GM21515 (cell line): ENCODE measurements around the gene COL6A3.
"Not testable (repeated sequence)": the region's sequence is repeated elsewhere in the genome, so short reads cannot be mapped to it uniquely, and the experiment has no call there.

ENCODE experiments used
- ATAC-seq: cut with Tn5 transposase; IDR thresholded peaks from one replicate; pipeline ENCODE4 v1.9.1; 2021; ENCODE audit not compliant: unreplicated experiment

The COL6A3 gene

GRCh38 chr2:237384672-237385020 is 29.3 kb downstream of the COL6A3 start:
- ATAC-seq: no peak

GRCh38 chr2:237383991-237384671 is 29.8 kb downstream of the COL6A3 start:
- no peak for ATAC-seq

GRCh38 chr2:237380768-237381167 is 33.2 kb downstream of the COL6A3 start:
- ATAC-seq: no peak

- no peak for ATAC-seq
Observed at GRCh38 chr2:237379636-237380035, 34.3 kb downstream of the COL6A3 start.

- no peak for ATAC-seq
Observed at GRCh38 chr2:237378650-237379049, 35.3 kb downstream of the COL6A3 start.

- ATAC-seq: no peak
Observed at GRCh38 chr2:237374284-237375060, 39.5 kb downstream of the COL6A3 start.

- ATAC-seq: no peak
Observed at GRCh38 chr2:237371856-237372255, 42.1 kb downstream of the COL6A3 start.

- ATAC-seq: no peak
Observed at GRCh38 chr2:237365671-237366070, 48.3 kb downstream of the COL6A3 start.

GRCh38 chr2:237364655-237365054 is 49.3 kb downstream of the COL6A3 start:
- no peak for ATAC-seq

GRCh38 chr2:237361194-237362004 is 52.6 kb downstream of the COL6A3 start:
- no peak for ATAC-seq

- no peak for ATAC-seq
Observed at GRCh38 chr2:237359894-237360780, 53.8 kb downstream of the COL6A3 start.

- ATAC-seq: no peak
Observed at GRCh38 chr2:237359518-237359840, 54.5 kb downstream of the COL6A3 start.

- ATAC-seq: no peak
Observed at GRCh38 chr2:237358721-237359517, 55.0 kb downstream of the COL6A3 start.

GRCh38 chr2:237355701-237356100 is 58.3 kb downstream of the COL6A3 start:
- no peak for ATAC-seq

GRCh38 chr2:237354892-237355291 is 59.1 kb downstream of the COL6A3 start:
- ATAC-seq: no peak

GRCh38 chr2:237354172-237354571 is 59.8 kb downstream of the COL6A3 start:
- not testable (repeated sequence) for ATAC-seq

GRCh38 chr2:237353215-237353614 is 60.7 kb downstream of the COL6A3 start:
- ATAC-seq: no peak

GRCh38 chr2:237352279-237352845 is 61.6 kb downstream of the COL6A3 start:
- no peak for ATAC-seq

- ATAC-seq: no peak
Observed at GRCh38 chr2:237351796-237352195, 62.2 kb downstream of the COL6A3 start.

GRCh38 chr2:237351046-237351445 is 62.9 kb downstream of the COL6A3 start:
- ATAC-seq: no peak
